Smooth muscle cell (in vitro differentiated cells): Measurements from ENCODE around the gene ELF3. TPM values are rescaled to one million over a fixed set of nuclear protein-coding genes. Genes with fewer than 3 reads are reported as not detected.
"Not testable (repeated sequence)": the region's sequence is repeated elsewhere in the genome, so short reads cannot be mapped to it uniquely, and the experiment has no call there.

ENCODE experiments used
- DNase-seq: peaks from one replicate; lab custom pipeline; 2025; ENCODE audit not compliant: unreplicated experiment; lab: John Stamatoyannopoulos, UW
- H2AFZ ChIP-seq: fragments of 200-600 bp; sonication (generic); 2 replicates; pipeline ENCODE4 v1.6.0; 2016; ENCODE audit warnings: antibody characterized with exemption, low read depth, mild to moderate bottlenecking
- H3F3A ChIP-seq: fragments of 200-600 bp; sonication (generic); 2 replicates; pipeline ENCODE4 v1.6.0; 2017; ENCODE audit warnings: antibody characterized with exemption, low read depth
- H3K27ac ChIP-seq: fragments of 200-600 bp; sonication (generic); 2 replicates; pipeline ENCODE4 v1.5.1; 2016; ENCODE audit warnings: low read depth, mild to moderate bottlenecking
- H3K27me3 ChIP-seq: fragments of 200-600 bp; sonication (generic); 2 replicates; pipeline ENCODE4 v1.6.1; 2016; ENCODE audit warnings: low read depth, mild to moderate bottlenecking
- H3K36me3 ChIP-seq: fragments of 200-600 bp; sonication (generic); 2 replicates; pipeline ENCODE4 v1.5.1; 2016; ENCODE audit warnings: low read depth
- H3K4me1 ChIP-seq: fragments of 200-600 bp; sonication (generic); 2 replicates; pipeline ENCODE4 v1.5.1; 2016; ENCODE audit warnings: low read depth
- H3K4me2 ChIP-seq: fragments of 200-600 bp; sonication (generic); 2 replicates; pipeline ENCODE4 v1.6.0; 2016; ENCODE audit warnings: mild to moderate bottlenecking
- H3K4me3 ChIP-seq: fragments of 200-600 bp; sonication (generic); 2 replicates; pipeline ENCODE4 v1.5.1; 2016; ENCODE audit warnings: mild to moderate bottlenecking
- H3K79me2 ChIP-seq: fragments of 200-600 bp; sonication (generic); 2 replicates; pipeline ENCODE4 v1.6.0; 2016; ENCODE audit warnings: low read depth, mild to moderate bottlenecking
- H3K9ac ChIP-seq: fragments of 200-600 bp; sonication (generic); 2 replicates; pipeline ENCODE4 v1.6.0; 2016; ENCODE audit warnings: low read depth
- H3K9me3 ChIP-seq: fragments of 200-600 bp; sonication (generic); replicated peaks from 2 replicates; pipeline ENCODE4 v1.5.1; 2016; ENCODE audit warnings: low read depth
- H4K20me1 ChIP-seq: fragments of 200-600 bp; sonication (generic); 2 replicates; pipeline ENCODE4 v1.6.0; 2016; ENCODE audit warnings: low read depth
- WGBS: methylation state at CpG from one replicate; pipeline ENCODE4 v1.1.7; 2016; ENCODE audit warnings: low lambda C conversion rate; 5-methylcytosine and 5-hydroxymethylcytosine counted together
- polyA plus RNA-seq: library from polyadenylated mRNA; unstranded; fragments of >200 nt; fragmentation: Nextera tagmentation; extraction: Ambion mirVana; gene quantifications from 2 replicates; pipeline ENCODE4 v1.2.1, GENCODE V29; 2016
- total RNA-seq: library from RNA; depleted of rRNA; stranded (reverse); fragments of >200 nt; gene quantifications from 2 replicates; pipeline ENCODE4 v1.2.3, GENCODE V29; 2014
- TF ChIP-seq, protein P1 (sequence below): fragments of 200-600 bp; sonication (generic); IDR thresholded peaks from 2 replicates; pipeline ENCODE4 v1.5.1; 2017; ENCODE audit warnings: borderline replicate concordance, mild to moderate bottlenecking, antibody characterized with exemption; ENCODE audit not compliant: insufficient read depth, poor library complexity, severe bottlenecking

The ELF3 gene
- total RNA-seq: 2.0 and 5.2 TPM in 2 replicates
- 0.96 and 9.6 TPM in 2 replicates for polyA plus RNA-seq

- Histone ChIP-seq H3K27ac (peak within 1 kb of the TSS; percentile 67), H3K36me3 (no peaks in the 10 kb centered on the region), H3K4me3 (peak within 1 kb of the TSS; percentile 50), H3K79me2 (no peaks in the 10 kb centered on the region), H2AFZ (no peak within 1 kb of the TSS), H3K9me3 (no peaks in the 10 kb centered on the region), H3F3A (peaks cover 7% of the 10 kb centered on the region), H3K4me2 (peak within 1 kb of the TSS; percentile 63), H3K27me3 (no peaks in the 10 kb centered on the region), H4K20me1 (no peaks in the 10 kb centered on the region), H3K4me1 (peaks cover 4% of the 10 kb centered on the region), H3K9ac (no peak within 1 kb of the TSS)
- WGBS: 33% methylated on average over 23 of the region's 24 CpGs
- TF ChIP-seq, protein P1, sequence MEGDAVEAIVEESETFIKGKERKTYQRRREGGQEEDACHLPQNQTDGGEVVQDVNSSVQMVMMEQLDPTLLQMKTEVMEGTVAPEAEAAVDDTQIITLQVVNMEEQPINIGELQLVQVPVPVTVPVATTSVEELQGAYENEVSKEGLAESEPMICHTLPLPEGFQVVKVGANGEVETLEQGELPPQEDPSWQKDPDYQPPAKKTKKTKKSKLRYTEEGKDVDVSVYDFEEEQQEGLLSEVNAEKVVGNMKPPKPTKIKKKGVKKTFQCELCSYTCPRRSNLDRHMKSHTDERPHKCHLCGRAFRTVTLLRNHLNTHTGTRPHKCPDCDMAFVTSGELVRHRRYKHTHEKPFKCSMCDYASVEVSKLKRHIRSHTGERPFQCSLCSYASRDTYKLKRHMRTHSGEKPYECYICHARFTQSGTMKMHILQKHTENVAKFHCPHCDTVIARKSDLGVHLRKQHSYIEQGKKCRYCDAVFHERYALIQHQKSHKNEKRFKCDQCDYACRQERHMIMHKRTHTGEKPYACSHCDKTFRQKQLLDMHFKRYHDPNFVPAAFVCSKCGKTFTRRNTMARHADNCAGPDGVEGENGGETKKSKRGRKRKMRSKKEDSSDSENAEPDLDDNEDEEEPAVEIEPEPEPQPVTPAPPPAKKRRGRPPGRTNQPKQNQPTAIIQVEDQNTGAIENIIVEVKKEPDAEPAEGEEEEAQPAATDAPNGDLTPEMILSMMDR: no peak
- no peak for DNase-seq
Measured at GRCh38 chr1:202010180-202011015, at the start of gene ELF3. ELF3 (plus strand) TSS chr1:202010587; CDS start chr1:202011137, 550 bp downstream.

DNA sequence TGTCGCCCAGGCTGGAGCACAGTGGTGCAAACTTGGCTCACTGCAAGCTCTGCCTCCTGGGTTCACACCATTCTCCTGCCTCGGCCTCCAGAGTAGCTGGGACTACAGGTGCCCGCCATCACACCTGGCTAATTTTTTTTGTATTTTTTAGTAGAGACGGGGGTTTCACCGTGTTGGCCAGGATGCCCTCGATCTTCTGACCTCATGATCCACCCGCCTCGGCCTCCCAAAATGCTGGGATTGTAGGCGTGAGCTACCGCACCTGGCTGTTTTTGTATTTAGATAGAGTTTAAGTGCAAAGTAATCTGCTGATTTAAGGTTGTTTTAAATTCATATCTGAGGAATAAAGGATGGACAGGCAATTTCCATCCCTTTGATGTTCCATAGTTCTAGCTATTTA is 48.0 kb upstream of the ELF3 start:
- Histone ChIP-seq H3F3A (peaks cover 21% of the 10 kb centered on the region), H3K79me2 (peaks cover 57% of the 10 kb centered on the region), H3K36me3 (peaks cover 15% of the 10 kb centered on the region), H4K20me1 (peaks cover 76% of the 10 kb centered on the region)
- not testable (repeated sequence) for H3K4me3 ChIP-seq, H3K4me2 ChIP-seq, H3K9me3 ChIP-seq, H3K9ac ChIP-seq, H3K27me3 ChIP-seq, H3K4me1 ChIP-seq, H3K27ac ChIP-seq, DNase-seq, H2AFZ ChIP-seq
- WGBS: 97% methylated on average over 10 of the region's 10 CpGs

GRCh38 chr1:201964261-201964660 is 46.1 kb upstream of the ELF3 start:
- Histone ChIP-seq H3K36me3 (peaks cover 12% of the 10 kb centered on the region), H3K27ac (peak overlapping the region; percentile 9), H2AFZ (no peak overlapping the region), H3K4me3 (no peak overlapping the region), H3F3A (peaks cover 21% of the 10 kb centered on the region), H4K20me1 (peaks cover 82% of the 10 kb centered on the region), H3K4me1 (no peaks in the 10 kb centered on the region), H3K79me2 (peaks cover 39% of the 10 kb centered on the region), H3K9ac (no peak overlapping the region), H3K9me3 (no peaks in the 10 kb centered on the region), H3K4me2 (no peak overlapping the region), H3K27me3 (no peaks in the 10 kb centered on the region)
- DNase-seq: no peak
- TF ChIP-seq, protein P1: no peak
- 10% methylated on average over 1 of the region's 1 CpG for WGBS

DNA sequence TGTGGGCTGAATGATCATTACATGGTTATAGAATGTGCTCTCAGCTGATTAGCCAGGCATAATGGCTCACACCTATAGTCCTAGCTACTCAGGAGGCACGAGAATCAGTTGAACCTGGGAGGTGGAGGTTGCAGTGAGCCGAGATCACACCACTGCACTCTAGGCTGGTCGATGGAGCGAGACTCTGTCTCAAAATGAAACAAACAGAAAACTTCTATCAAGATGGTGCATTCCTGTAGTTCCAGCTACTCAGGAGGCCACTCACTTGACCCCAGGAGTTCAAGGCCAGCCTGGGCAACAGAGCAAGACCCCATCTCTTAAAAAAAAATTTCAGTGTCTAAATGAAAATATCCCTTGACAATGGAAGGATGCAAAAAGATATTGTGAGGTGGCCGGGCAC is 44.2 kb upstream of the ELF3 start:
- peaks cover 22% of the 10 kb centered on the region for H3K36me3 ChIP-seq
- no peak overlapping the region for H3K4me3 ChIP-seq
- H3K27ac ChIP-seq: no peak overlapping the region
- DNase-seq: no peak
- no peak overlapping the region for H3K4me2 ChIP-seq
- TF ChIP-seq, protein P1: no peak
- H3F3A ChIP-seq: peaks cover 21% of the 10 kb centered on the region
- H3K27me3 ChIP-seq: no peaks in the 10 kb centered on the region
- H2AFZ ChIP-seq: no peak overlapping the region
- peaks cover 26% of the 10 kb centered on the region for H3K79me2 ChIP-seq
- WGBS: 96% methylated on average over 5 of the region's 5 CpGs
- peaks cover 80% of the 10 kb centered on the region for H4K20me1 ChIP-seq
- H3K9me3 ChIP-seq: no peaks in the 10 kb centered on the region
- H3K4me1 ChIP-seq: no peaks in the 10 kb centered on the region
- H3K9ac ChIP-seq: no peak overlapping the region
